HG02970 (cell line): Measurements from ENCODE around the gene SLC17A4.

ENCODE experiments used
- ATAC-seq: cut with Tn5 transposase; IDR thresholded peaks from one replicate; pipeline ENCODE4 v1.9.1; 2021; ENCODE audit warnings: mild to moderate bottlenecking, moderate library complexity, moderate number of reproducible peaks; ENCODE audit not compliant: unreplicated experiment, low FRiP score

Gene SLC17A4

DNA sequence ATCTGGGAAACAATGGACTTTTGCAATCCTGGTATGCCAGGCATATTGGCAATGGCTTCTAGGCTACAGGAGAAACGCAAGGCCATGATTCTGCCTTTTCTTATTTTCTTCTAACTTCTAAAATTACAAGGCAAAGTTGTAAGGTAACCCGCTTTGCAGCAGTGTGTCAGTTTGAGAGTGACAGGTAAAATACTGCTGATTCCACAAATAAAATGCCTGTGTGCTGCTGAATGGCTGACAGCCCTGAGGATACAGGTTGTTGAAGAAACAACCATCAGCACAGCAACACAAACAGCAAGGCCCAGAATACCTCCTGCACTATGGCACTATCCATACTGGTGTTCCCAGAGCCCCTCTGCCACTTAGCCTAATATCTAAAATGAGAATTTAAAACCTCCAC is 40.2 kb downstream of the SLC17A4 start:
- ATAC-seq = no peak

DNA sequence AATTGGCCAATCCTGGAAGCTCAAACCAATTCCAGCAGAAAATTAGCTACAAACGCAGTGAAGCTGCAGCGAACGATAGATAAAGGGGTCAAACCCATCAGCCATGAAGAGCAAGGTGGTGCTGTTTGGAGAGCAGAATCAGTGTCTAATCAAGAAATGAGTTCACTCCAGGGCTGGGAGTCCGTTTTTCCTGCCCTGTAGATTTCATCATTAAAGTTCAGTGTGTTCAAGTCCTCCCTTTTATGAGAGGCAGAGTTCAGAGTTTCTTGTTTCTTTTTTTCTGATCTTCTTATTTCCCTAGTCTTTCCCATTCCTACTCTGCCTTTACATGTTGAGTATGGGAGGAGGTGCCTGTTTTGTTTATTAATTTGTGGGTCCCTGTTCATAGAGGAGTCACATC is 46.9 kb downstream of the SLC17A4 start:
- no peak for ATAC-seq

DNA sequence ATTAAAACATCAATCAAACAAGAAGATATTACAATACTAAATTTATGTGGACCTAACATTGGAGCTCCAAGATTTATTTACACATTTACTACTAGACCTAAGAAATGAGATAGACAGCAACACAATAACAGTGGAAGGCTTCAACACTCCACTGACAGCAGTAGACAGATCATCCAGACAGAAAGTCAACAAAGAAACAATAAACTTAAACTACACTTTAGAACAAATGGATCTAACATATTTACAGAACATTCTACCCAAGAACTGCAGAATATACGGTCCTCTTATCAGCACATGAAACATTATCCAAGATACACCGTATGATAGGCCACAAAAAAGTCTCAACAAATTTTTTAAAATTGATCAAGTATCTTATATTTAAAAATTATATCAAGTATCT is 50.3 kb downstream of the SLC17A4 start:
- no peak for ATAC-seq

DNA sequence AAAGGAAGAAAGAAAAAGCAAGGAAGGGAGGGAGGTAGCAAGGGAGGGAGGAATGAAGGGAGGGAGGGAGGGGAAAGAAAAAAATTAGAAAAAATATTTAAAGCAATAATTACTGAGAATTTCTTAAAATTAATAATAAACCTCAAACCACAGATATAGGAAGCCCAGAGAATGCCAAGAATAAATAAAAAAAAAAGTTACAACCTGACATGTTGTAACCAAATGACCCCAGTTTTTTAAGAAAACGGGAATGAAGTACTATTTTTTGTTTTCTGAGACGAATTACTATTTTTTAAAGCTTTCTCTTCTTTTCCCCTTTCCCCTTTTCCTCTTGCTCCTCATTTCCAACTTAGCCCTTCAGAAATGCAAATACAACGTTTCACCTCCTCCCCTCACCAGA is 60.7 kb downstream of the SLC17A4 start:
- no peak for ATAC-seq

DNA sequence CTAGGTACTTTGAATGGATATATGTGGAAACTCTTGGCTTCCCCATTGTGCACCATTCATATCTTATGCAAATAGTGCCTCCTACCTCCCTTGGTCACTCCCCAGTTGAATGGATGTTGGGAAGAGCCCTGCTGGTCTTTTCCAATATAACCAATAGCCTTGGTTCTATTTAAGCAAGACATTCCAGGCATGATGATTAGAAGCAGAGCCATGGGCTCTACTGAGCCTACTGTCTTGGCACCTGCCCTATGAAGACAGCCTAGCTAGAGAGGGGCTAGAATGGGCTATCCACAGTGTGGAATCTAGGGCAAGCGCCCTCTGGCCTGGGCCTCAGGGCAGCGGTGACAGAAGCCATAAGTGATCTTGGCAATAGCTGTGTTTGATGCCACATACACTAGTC is 61.7 kb downstream of the SLC17A4 start:
- no peak for ATAC-seq

DNA sequence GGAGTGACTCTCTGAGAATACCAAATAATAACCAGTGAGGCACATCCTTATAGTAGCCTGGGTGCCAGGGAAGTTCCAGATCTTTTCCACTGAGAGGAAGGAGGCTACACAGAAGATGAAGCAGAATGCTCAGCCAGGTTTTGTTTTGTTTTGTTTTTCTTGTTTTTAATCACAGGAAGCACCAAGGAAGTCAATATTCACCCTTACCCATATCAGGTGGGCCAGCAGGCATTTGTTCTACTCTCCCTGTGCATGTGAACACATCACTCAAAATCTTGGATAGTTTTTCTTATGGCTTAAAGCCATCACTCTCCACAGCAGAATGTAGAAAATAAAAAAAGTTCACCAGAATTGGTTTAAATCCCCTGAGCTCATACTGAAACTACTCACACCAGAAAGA is 66.8 kb downstream of the SLC17A4 start:
- ATAC-seq = no peak

DNA sequence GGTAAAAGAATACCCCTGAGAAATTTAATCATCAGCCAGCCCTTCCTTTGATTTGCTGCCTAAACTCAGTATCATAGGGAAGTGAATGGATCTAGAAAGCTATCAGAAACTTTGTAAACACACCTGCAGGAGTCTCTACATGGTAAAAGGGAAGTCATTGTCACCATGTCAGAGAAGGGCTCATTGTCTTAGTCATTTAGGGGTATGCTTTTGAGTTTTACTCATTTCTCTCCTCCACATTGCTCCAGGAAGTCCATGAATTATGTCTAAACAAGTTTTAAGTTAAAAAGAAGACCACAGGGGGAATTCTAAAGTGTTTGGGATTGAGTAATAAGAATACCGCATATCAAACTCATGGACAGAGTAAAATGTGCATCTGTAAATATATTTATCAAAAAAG is 74.8 kb downstream of the SLC17A4 start:
- no peak for ATAC-seq

DNA sequence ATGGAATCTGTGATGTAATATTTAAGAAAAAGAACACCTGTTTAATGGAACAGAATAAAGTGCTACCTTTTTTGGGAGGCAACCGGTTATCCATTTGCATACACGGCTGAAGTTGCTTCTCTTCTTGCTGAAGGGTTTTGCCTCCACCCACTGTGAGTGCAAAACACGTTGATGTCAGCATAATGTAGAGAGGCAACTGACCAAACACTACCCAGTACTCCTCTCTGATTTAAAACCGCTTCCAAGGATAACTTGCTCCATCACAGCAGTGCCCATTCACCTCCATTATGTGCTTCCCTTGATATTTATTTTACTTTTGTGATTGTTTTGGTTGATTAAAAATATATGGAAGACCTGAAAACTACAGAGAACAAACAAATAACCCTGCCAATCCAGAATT is 75.9 kb downstream of the SLC17A4 start:
- ATAC-seq = no peak
